Thyroid gland (tissue), 4 donors: ENCODE measurements around the gene TDG. TPM values are rescaled to one million over a fixed set of nuclear protein-coding genes. Genes with fewer than 3 reads are reported as not detected.
"Not testable (repeated sequence)": the region's sequence is repeated elsewhere in the genome, so short reads cannot be mapped to it uniquely, and the experiment has no call there.

Experiments used
- DNase-seq, 2 donors: peaks; one replicate each; pipeline ENCODE4 v3.0.0-alpha.2; 2019
- H3K27ac ChIP-seq, 3 donors: fragments of 200-600 bp; sonication (generic); 1 replicate in 2 of 3; 2 replicates in 1 of 3; pipeline ENCODE4 v1.5.1; 2016 to 2019; ENCODE audit warnings: mild to moderate bottlenecking in 1 of 3, moderate library complexity in 1 of 3
- H3K27me3 ChIP-seq: fragments of 200-600 bp; sonication (generic); one replicate; pipeline ENCODE4 v1.5.1; 2019
- H3K36me3 ChIP-seq, 2 donors: fragments of 200-600 bp; sonication (generic); one replicate each; pipeline ENCODE4 v1.5.1; 2016 to 2019
- H3K4me1 ChIP-seq, 2 donors: fragments of 200-600 bp; sonication (generic); one replicate each; pipeline ENCODE4 v1.5.1; 2017 to 2019
- H3K4me3 ChIP-seq, 3 donors: fragments of 200-600 bp; sonication (generic); replicated peaks in 1 of 3; 1 replicate in 2 of 3; 2 replicates in 1 of 3; pipeline ENCODE4 v1.5.1; 2016; ENCODE audit warnings: mild to moderate bottlenecking in 1 of 3
- H3K9me3 ChIP-seq: fragments of 200-600 bp; sonication (generic); one replicate; pipeline ENCODE4 v1.5.1; 2017
- CTCF ChIP-seq, 6 experiments: fragments of 200-600 bp in 3 of 6; fragments of 450-650 bp in 3 of 6; sonication (generic) in 3 of 6; IDR thresholded peaks; one replicate each; pipeline ENCODE4 v1.5.1; 2016 to 2019; ENCODE audit warnings: antibody characterized with exemption in 6 of 6, mild to moderate bottlenecking in 2 of 6, inconsistent platforms in 1 of 6, moderate library complexity in 1 of 6
- POLR2A ChIP-seq, 2 donors: fragments of 450-650 bp; IDR thresholded peaks; one replicate each; pipeline ENCODE4 v1.6.1; 2017; ENCODE audit warnings: antibody characterized with exemption in 2 of 2, mild to moderate bottlenecking in 2 of 2, moderate library complexity in 1 of 2
- WGBS, 2 donors: methylation state at CpG; one replicate each; pipeline ENCODE4 v1.1.5; 2017; 5-methylcytosine and 5-hydroxymethylcytosine counted together
- intact Hi-C: fragments of 100-400 bp; cut with DNase I; formaldehyde crosslinking; loops from one replicate; pipeline ENCODE4 v1.15.1; 2023
- total RNA-seq, 4 donors: library from RNA; depleted of rRNA; stranded (reverse); fragments of >200 nt; gene quantifications; one replicate each; pipeline ENCODE4 v1.2.3, GENCODE V29; 2016

TDG gene
- total RNA-seq, 4 donors from 2014 or later: 20.5 to 33.1 (median 28.2) TPM

- Histone ChIP-seq H3K27me3 (no peaks in the 10 kb centered on the region), H3K4me3 (no peak overlapping the region), H3K9me3 (no peaks in the 10 kb centered on the region), H3K4me1 (no peaks in the 10 kb centered on the region), H3K27ac (no peak overlapping the region), H3K36me3 (no peaks in the 10 kb centered on the region)
- WGBS, 2 donors: 94 to 100% methylated on average over 2 of the region's 2 CpGs
- TF ChIP-seq POLR2A (IDR thresholded peaks at IDR 0.05) (no peak), CTCF (IDR thresholded peaks at IDR 0.05) (no peak)
- DNase-seq: no peak
- intact Hi-C loops: no loop called here
Measured at GRCh38 chr12:104025771-104026170, 60.1 kb downstream of the TDG start.

- no peak overlapping the region for H3K4me3 ChIP-seq
- TF ChIP-seq POLR2A (IDR thresholded peaks at IDR 0.05): no peak
- no peak for TF ChIP-seq CTCF (IDR thresholded peaks at IDR 0.05)
- no peaks in the 10 kb centered on the region for H3K9me3 ChIP-seq
- no peaks in the 10 kb centered on the region for H3K27me3 ChIP-seq
- intact Hi-C loops: no loop called here
- DNase-seq: no peak
- H3K27ac ChIP-seq: no peak overlapping the region
- H3K4me1 ChIP-seq: no peaks in the 10 kb centered on the region
- H3K36me3 ChIP-seq: no peaks in the 10 kb centered on the region
- WGBS, 2 donors: 63 to 67% methylated on average over 5 of the region's 5 CpGs
Measured at GRCh38 chr12:104026841-104027599, 61.3 kb downstream of the TDG start.

GRCh38 chr12:104030596-104030995, 64.9 kb downstream of the TDG start:
- WGBS, 2 donors: 90 to 91% methylated on average over 16 of the region's 27 CpGs
- intact Hi-C loops: not testable (repeated sequence)

GRCh38 chr12:104036143-104036542, 70.5 kb downstream of the TDG start:
- DNase-seq, H3K27ac ChIP-seq, H3K4me1 ChIP-seq, H3K36me3 ChIP-seq, H3K9me3 ChIP-seq, H3K27me3 ChIP-seq, intact Hi-C loops, H3K4me3 ChIP-seq: not testable (repeated sequence)
- 89 to 95% methylated on average over 2 of the region's 2 CpGs for WGBS, 2 donors

More at GRCh38 chr12:104030596-104030995, 64.9 kb downstream of the TDG start:
- not testable (repeated sequence) for H3K27me3 ChIP-seq, H3K4me1 ChIP-seq, H3K4me3 ChIP-seq, DNase-seq, H3K36me3 ChIP-seq, H3K9me3 ChIP-seq, H3K27ac ChIP-seq

Other genes with a start within 250 kb of the TDG start
- gene NT5DC3, start 124.6 kb upstream of the TDG start, total RNA-seq: 1 to 10 TPM; 3.6 to 5.8 (median 4.4) TPM
- 1,000 to 10,000 TPM; 1,103 to 2,326 (median 1,708) TPM for gene HSP90B1, start 35.5 kb upstream of the TDG start, total RNA-seq
- gene GLT8D2, start 84.3 kb downstream of the TDG start, total RNA-seq: 10 to 100 TPM; 27.7 to 52.0 (median 34.3) TPM
- 10 to 100 TPM; 23.6 to 31.6 (median 27.1) TPM for gene HCFC2, start 98.7 kb downstream of the TDG start, total RNA-seq
- gene NFYB, start 172.3 kb downstream of the TDG start, total RNA-seq: 10 to 100 TPM; 24.7 to 53.1 (median 37.1) TPM
- gene TXNRD1, start 249.9 kb downstream of the TDG start, total RNA-seq: 100 to 1,000 TPM; 129 to 230 (median 199) TPM